GM23248 (cell line): ENCODE results near the gene RPAP2. TPM values are rescaled to one million over a fixed set of nuclear protein-coding genes. Genes with fewer than 3 reads are reported as not detected.
"Not testable (repeated sequence)": the region's sequence is repeated elsewhere in the genome, so short reads cannot be mapped to it uniquely, and the experiment has no call there.

Experiments
- DNase-seq: peaks from one replicate; pipeline ENCODE4 v3.0.0-alpha.2; 2015
- H2AFZ ChIP-seq: fragments of 200-600 bp; sonication (generic); 2 replicates; pipeline ENCODE4 v1.6.1; 2016; ENCODE audit warnings: antibody characterized with exemption
- H3F3A ChIP-seq: fragments of 200-600 bp; sonication (generic); 2 replicates; pipeline ENCODE4 v1.6.1; 2016; ENCODE audit warnings: mild to moderate bottlenecking, antibody characterized with exemption, mixed run types; ENCODE audit not compliant: insufficient read depth
- H3K27ac ChIP-seq: fragments of 200-600 bp; sonication (generic); 2 replicates; pipeline ENCODE4 v1.5.1; 2016; ENCODE audit warnings: mild to moderate bottlenecking
- H3K27me3 ChIP-seq: fragments of 200-600 bp; sonication (generic); replicated peaks from 2 replicates; pipeline ENCODE4 v1.6.1; 2016; ENCODE audit warnings: mild to moderate bottlenecking; ENCODE audit not compliant: insufficient read depth
- H3K36me3 ChIP-seq: fragments of 200-600 bp; sonication (generic); 2 replicates; pipeline ENCODE4 v1.6.1; 2016; ENCODE audit warnings: low read depth, mild to moderate bottlenecking
- H3K4me1 ChIP-seq: fragments of 200-600 bp; sonication (generic); 2 replicates; pipeline ENCODE4 v1.6.1; 2016; ENCODE audit warnings: mild to moderate bottlenecking; ENCODE audit not compliant: insufficient read depth
- H3K4me2 ChIP-seq: fragments of 200-600 bp; sonication (generic); one replicate; pipeline ENCODE4 v1.6.1; 2016; ENCODE audit warnings: mild to moderate bottlenecking; ENCODE audit not compliant: unreplicated experiment
- H3K4me3 ChIP-seq: fragments of 200-600 bp; sonication (generic); 2 replicates; pipeline ENCODE4 v1.5.1; 2016; ENCODE audit warnings: mild to moderate bottlenecking
- H3K79me2 ChIP-seq: fragments of 200-600 bp; sonication (generic); 2 replicates; pipeline ENCODE4 v1.6.1; 2016; ENCODE audit warnings: mild to moderate bottlenecking; ENCODE audit not compliant: insufficient read depth
- H3K9ac ChIP-seq: fragments of 200-600 bp; sonication (generic); 2 replicates; pipeline ENCODE4 v1.6.1; 2016; ENCODE audit warnings: mild to moderate bottlenecking
- H3K9me2 ChIP-seq: fragments of 200-600 bp; sonication (generic); 2 replicates; pipeline ENCODE4 v1.6.1; 2016; ENCODE audit warnings: mixed run types, mild to moderate bottlenecking, moderate library complexity; ENCODE audit not compliant: insufficient read depth
- H3K9me3 ChIP-seq: fragments of 200-600 bp; sonication (generic); one replicate; pipeline ENCODE4 v1.6.1; 2017; ENCODE audit warnings: low read depth
- H4K20me1 ChIP-seq: fragments of 200-600 bp; sonication (generic); 2 replicates; pipeline ENCODE4 v1.6.0; 2016; ENCODE audit not compliant: insufficient read depth
- EZH2 ChIP-seq: fragments of 200-600 bp; sonication (generic); IDR thresholded peaks from 2 replicates; pipeline ENCODE4 v1.6.1; 2018; ENCODE audit warnings: antibody characterized with exemption, mild to moderate bottlenecking; ENCODE audit not compliant: insufficient read depth, poor library complexity, severe bottlenecking
- EZH2phosphoT487 ChIP-seq: fragments of 200-600 bp; sonication (generic); IDR thresholded peaks from 2 replicates; pipeline ENCODE4 v1.6.1; 2018; ENCODE audit warnings: antibody characterized with exemption, moderate library complexity, mild to moderate bottlenecking, low read depth; ENCODE audit not compliant: insufficient read depth
- WGBS, 2 experiments: methylation state at CpG; one replicate each; pipeline ENCODE4 v1.1.6; 2015 to 2017; ENCODE audit warnings: low lambda C conversion rate in 2 of 2, low coverage in 1 of 2; ENCODE audit errors: missing lambda C conversion rate in 2 of 2; 5-methylcytosine and 5-hydroxymethylcytosine counted together
- in situ Hi-C: fragments of 300-500 bp; cut with MboI; formaldehyde crosslinking; loops from 2 replicates; pipeline ENCODE4 v1.15.0; 2020
- polyA plus RNA-seq: library from polyadenylated mRNA; unstranded; fragments of >200 nt; fragmentation: Nextera tagmentation; extraction: Ambion mirVana; gene quantifications from 2 replicates; pipeline ENCODE4 v1.2.1, GENCODE V29; 2016
- total RNA-seq: library from RNA; depleted of rRNA; stranded (reverse); fragments of >200 nt; shearing (Covaris generic); gene quantifications from 2 replicates; pipeline ENCODE4 v1.2.3, GENCODE V29; 2014; rRNA removed

RPAP2 gene
- total RNA-seq, result 9.7 and 17.4 TPM in 2 replicates
- 25.5 and 25.8 TPM in 2 replicates for polyA plus RNA-seq

DNA sequence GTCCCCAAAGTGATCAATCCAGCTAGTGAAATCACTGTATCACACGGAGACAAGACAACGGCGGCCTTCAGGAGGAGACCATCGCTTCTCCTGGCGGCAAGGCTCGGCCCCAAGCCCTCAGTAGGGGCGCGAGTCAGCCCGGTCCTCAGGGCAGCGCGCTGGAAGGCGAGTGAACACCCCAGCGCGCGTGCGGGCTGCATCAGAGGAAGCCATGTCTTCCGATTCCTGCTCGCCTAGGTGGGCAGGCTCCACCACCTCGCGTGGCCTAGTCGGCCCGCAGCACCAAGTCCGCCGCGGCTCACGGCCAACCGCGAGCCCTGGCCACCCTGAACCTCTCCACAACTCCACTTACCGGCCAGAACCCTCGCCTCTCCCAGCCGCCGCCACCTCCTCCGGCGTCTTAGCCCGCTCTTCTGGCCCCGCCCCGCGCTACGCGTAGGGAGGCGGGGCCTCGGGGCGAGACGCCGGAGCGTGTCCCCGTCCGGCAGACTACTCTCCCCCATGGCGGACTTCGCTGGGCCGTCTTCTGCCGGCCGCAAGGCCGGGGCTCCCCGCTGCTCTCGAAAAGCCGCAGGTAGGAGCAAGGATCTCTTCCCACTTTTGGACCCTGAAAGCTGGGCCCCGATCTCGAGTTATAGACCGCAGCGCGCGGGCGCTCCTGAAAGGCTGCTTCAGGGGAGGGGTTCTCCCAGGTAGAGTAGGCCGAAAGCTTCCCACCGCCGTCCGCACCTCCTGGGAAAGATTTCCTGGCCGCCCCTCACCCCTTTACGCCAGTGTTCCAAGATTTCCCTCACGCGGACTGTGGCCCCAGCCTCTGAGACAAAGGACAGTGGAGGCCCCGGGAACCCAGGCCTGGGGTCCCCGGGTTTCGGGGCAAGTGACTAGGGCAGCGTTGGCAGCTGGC lies at the start of gene RPAP2, which contains the start of gene GLMN:
TSS of gene RPAP2 (plus strand) at position 487 of the 904 bp plus-strand sequence. CDS start at position 502, 15 bp downstream.
TSS of gene GLMN (minus strand) at position 415 of the 904 bp plus-strand sequence. CDS start 988 bp downstream, outside the sequence.
- peak within 1 kb of the TSS; percentile 87 for H3K4me3 ChIP-seq
- peak within 1 kb of the TSS; percentile 83 for H3K4me2 ChIP-seq
- H3K27me3 ChIP-seq, result no peaks in the 10 kb centered on the region
- in situ Hi-C loops, result loop anchor here (10.0 kb wide), 1 partner anchor 794 kb away; the partner anchor contains the start of gene CDC7
- peak; percentile 95 for DNase-seq
- WGBS, 2 experiments, result 2% methylated on average over 66 to 74 of the region's 76 CpGs
- peaks cover 22% of the 10 kb centered on the region for H3K4me1 ChIP-seq
- H3F3A ChIP-seq, result no peaks in the 10 kb centered on the region; the same call in 1 of the 2 replicates
- H4K20me1 ChIP-seq, result no peaks in the 10 kb centered on the region
- peak within 1 kb of the TSS; percentile 94 for H2AFZ ChIP-seq
- peaks cover 9% of the 10 kb centered on the region; the same call in 1 of the 2 replicates for H3K36me3 ChIP-seq
- H3K9me3 ChIP-seq, result no peaks in the 10 kb centered on the region
- H3K9me2 ChIP-seq, result no peaks in the 10 kb centered on the region
- H3K9ac ChIP-seq, result peak within 1 kb of the TSS; percentile 87
- peak within 1 kb of the TSS; percentile 77 for H3K27ac ChIP-seq
- peaks cover 50% of the 10 kb centered on the region for H3K79me2 ChIP-seq
- no peak for TF ChIP-seq EZH2phosphoT487

DNA sequence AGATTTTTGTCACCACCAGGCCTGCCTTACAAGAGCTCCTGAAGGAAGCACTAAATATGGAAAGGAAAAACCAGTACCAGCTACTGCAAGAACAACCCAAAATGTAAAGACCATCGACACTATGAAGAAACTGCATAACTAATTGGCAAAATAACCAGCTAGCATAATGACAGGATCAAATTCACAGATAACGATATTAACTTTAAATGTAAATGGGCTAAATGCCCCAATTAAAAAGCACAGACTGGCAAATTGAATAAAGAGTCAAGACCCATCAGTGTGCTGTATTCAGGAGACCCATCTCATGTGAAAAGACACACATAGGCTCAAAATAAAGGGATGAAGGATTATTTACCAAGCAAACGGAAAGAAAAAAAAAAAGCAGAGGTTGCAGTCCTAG lies 44.1 kb upstream of the RPAP2 start:
- H3K9ac ChIP-seq, H2AFZ ChIP-seq, H3K79me2 ChIP-seq, in situ Hi-C loops, H3K27ac ChIP-seq, DNase-seq, H3K4me3 ChIP-seq, H3K27me3 ChIP-seq, H3F3A ChIP-seq, H3K4me1 ChIP-seq, H4K20me1 ChIP-seq, H3K9me3 ChIP-seq, H3K9me2 ChIP-seq, H3K4me2 ChIP-seq: not testable (repeated sequence)
- WGBS, 2 experiments, result 76 to 81% methylated on average over 3 of the region's 3 CpGs
- H3K36me3 ChIP-seq, result peaks cover 19% of the 10 kb centered on the region

DNA sequence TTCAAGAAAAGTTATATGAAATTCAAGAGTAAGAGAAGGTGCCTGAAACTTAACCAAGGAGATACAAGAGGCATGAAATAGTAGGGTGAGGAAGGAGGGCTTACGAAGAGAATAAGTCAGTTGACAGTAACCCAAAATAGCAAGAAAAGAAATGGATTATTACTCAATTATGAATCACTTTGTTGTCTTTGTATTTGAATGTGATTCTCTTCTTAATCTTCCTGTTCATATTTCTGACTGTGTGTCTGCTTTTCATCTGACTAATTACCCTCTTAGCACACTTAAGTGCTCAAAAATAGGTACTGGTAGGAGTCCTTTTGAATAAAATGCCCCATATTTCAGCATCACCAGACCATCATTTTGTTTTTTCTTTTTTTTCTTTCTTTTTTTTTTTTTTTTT lies 39.5 kb upstream of the RPAP2 start:
- Histone ChIP-seq H3K9ac (no peak overlapping the region), H2AFZ (no peak overlapping the region), H3K27me3 (no peaks in the 10 kb centered on the region), H4K20me1 (0 out of 2 replicates have a peak, but pooled peaks cover under 1% of the 10 kb centered on the region), H3K27ac (no peak overlapping the region), H3F3A (no peaks in the 10 kb centered on the region), H3K79me2 (no peaks in the 10 kb centered on the region), H3K4me1 (no peaks in the 10 kb centered on the region), H3K4me2 (no peak overlapping the region), H3K4me3 (no peak overlapping the region), H3K36me3 (peaks cover 44% of the 10 kb centered on the region), H3K9me3 (no peaks in the 10 kb centered on the region), H3K9me2 (no peaks in the 10 kb centered on the region)
- WGBS, 2 experiments, result 79 to 80% methylated on average over 1 of the region's 1 CpG
- no peak for TF ChIP-seq EZH2
- no peak for TF ChIP-seq EZH2phosphoT487
- DNase-seq, result peak; percentile 20
- in situ Hi-C loops, result no loop called here

DNA sequence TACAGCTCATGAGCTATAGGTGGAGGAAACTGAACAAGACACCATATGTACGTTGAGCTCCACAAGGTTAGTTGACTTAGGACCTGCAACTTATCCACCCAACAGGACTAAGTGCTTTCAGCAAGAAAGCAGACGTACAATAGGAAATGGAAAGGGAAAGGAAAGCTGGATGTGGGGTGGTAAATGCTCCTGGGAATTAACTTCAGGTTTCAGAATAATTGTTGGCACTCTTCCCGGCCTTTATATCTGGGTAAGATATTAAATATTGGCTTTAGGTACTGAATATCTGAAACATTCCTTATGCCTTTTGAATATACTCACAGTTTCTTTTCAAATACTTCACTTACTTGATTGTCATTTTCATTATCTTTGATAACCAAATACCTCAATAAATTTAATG lies 36.3 kb upstream of the RPAP2 start:
- WGBS, 2 experiments, result 78 to 80% methylated on average over 3 of the region's 3 CpGs
- Histone ChIP-seq H3K27me3 (no peaks in the 10 kb centered on the region), H4K20me1 (no peaks in the 10 kb centered on the region), H3K27ac (no peak overlapping the region), H2AFZ (no peak overlapping the region), H3F3A (no peaks in the 10 kb centered on the region), H3K9me3 (no peaks in the 10 kb centered on the region), H3K9ac (no peak overlapping the region), H3K4me2 (no peak overlapping the region), H3K36me3 (peaks cover 51% of the 10 kb centered on the region), H3K79me2 (no peaks in the 10 kb centered on the region), H3K9me2 (no peaks in the 10 kb centered on the region), H3K4me1 (no peaks in the 10 kb centered on the region), H3K4me3 (no peak overlapping the region)
- no peak for TF ChIP-seq EZH2
- TF ChIP-seq EZH2phosphoT487, result no peak
- in situ Hi-C loops, result no loop called here
- no peak for DNase-seq
